CD4-positive, CD25-positive, alpha-beta regulatory T cell (primary cell): ENCODE data around the gene CLEC11A. TPM values are rescaled to one million over a fixed set of nuclear protein-coding genes. Genes with fewer than 3 reads are reported as not detected.

Experiments
- ATAC-seq, 2 donors: fragments of 150-1000 bp; cut with Tn5 transposase; one replicate each; pipeline ENCODE4 v1.10.0; 2021; ENCODE audit warnings: low read depth in 2 of 2, moderate number of reproducible peaks in 2 of 2, moderate library complexity in 1 of 2
- DNase-seq, 3 donors: peaks; one replicate each; pipeline versions ENCODE4 v3.0.0 to v3.0.0-alpha.2; 2012 to 2022; ENCODE audit warnings: mixed read lengths in 1 of 3
- H3K27ac ChIP-seq: one replicate; pipeline ENCODE4 v1.7.0; 2013; ENCODE audit warnings: mild to moderate bottlenecking, low read length; ENCODE audit not compliant: insufficient read depth, poor library complexity, severe bottlenecking
- H3K27me3 ChIP-seq: one replicate; pipeline ENCODE4 v1.7.0; 2013; ENCODE audit warnings: low read length; ENCODE audit not compliant: control insufficient read depth, insufficient read depth
- H3K36me3 ChIP-seq: one replicate; pipeline ENCODE4 v1.7.0; 2013; ENCODE audit warnings: mild to moderate bottlenecking, low read length, moderate library complexity; ENCODE audit not compliant: control insufficient read depth, insufficient read depth
- H3K4me1 ChIP-seq: 2 replicates; pipeline ENCODE4 v1.7.0; 2013; ENCODE audit warnings: mild to moderate bottlenecking, low read length; ENCODE audit not compliant: insufficient read depth, control insufficient read depth, poor library complexity, severe bottlenecking
- H3K4me3 ChIP-seq: one replicate; pipeline ENCODE4 v1.7.0; 2013; ENCODE audit warnings: low read depth, mild to moderate bottlenecking, low read length, moderate library complexity
- H3K9me3 ChIP-seq, 2 experiments: 1 replicate in 1 of 2; 2 replicates in 1 of 2; pipeline ENCODE4 v1.7.0; 2013; ENCODE audit warnings: low read length in 2 of 2, mild to moderate bottlenecking in 1 of 2, moderate library complexity in 1 of 2; ENCODE audit not compliant: control insufficient read depth in 2 of 2
- H3K27ac Mint-ChIP-seq, 3 donors: one replicate each; pipeline ENCODE4 v1.8.0; 2020 to 2022; ENCODE audit warnings: mild to moderate bottlenecking in 3 of 3, mixed read lengths in 3 of 3, moderate library complexity in 2 of 3
- H3K27me3 Mint-ChIP-seq: one replicate; pipeline ENCODE4 v1.8.0; 2022; ENCODE audit warnings: mild to moderate bottlenecking, mixed read lengths
- H3K36me3 Mint-ChIP-seq: one replicate; pipeline ENCODE4 v1.8.0; 2020; ENCODE audit warnings: mixed read lengths
- H3K4me1 Mint-ChIP-seq, 4 donors: one replicate each; pipeline ENCODE4 v1.8.0; 2020 to 2022; ENCODE audit warnings: mixed read lengths in 4 of 4, mild to moderate bottlenecking in 1 of 4
- H3K4me3 Mint-ChIP-seq, 4 donors: one replicate each; pipeline ENCODE4 v1.8.0; 2020 to 2022; ENCODE audit warnings: mild to moderate bottlenecking in 4 of 4, mixed read lengths in 4 of 4, moderate library complexity in 3 of 4
- H3K9me3 Mint-ChIP-seq, 7 donors: one replicate each; pipeline ENCODE4 v1.8.0; 2020 to 2022; ENCODE audit warnings: mixed read lengths in 7 of 7, mild to moderate bottlenecking in 3 of 7, moderate library complexity in 2 of 7
- polyA plus RNA-seq, 4 donors: library from polyadenylated mRNA; unstranded; fragments of 300-500 nt; fragmentation: Illumina TruSeq; gene quantifications; one replicate each; pipeline ENCODE4 v1.2.3, GENCODE V29; 2021
- total RNA-seq: library from RNA; stranded (reverse); gene quantifications from one replicate; pipeline ENCODE4 v1.2.3, GENCODE V29; 2022

The CLEC11A gene
- total and polyA plus RNA-seq, 5 donors from 2014 or later: 0.22 to 1.2 (median 0.58) TPM

- Mint-ChIP-seq H3K36me3 (no peaks in the 10 kb centered on the region), H3K27ac (peak overlapping the region in 1 of 3 donors; percentile 85), H3K9me3 (peaks cover 0 to 5% (median 0%) of the 10 kb centered on the region in 7 donors), H3K4me1 (peaks cover 0 to 23% (median under 1%) of the 10 kb centered on the region in 4 donors), H3K27me3 (peaks cover 38% of the 10 kb centered on the region), H3K4me3 (peak overlapping the region in 1 of 4 donors; percentile 86)
- H3K4me3 ChIP-seq: no peak overlapping the region
- no peaks in the 10 kb centered on the region for H3K27me3 ChIP-seq
- peaks cover 19% of the 10 kb centered on the region for H3K4me1 ChIP-seq
- H3K36me3 ChIP-seq: no peaks in the 10 kb centered on the region
- no peaks in the 10 kb centered on the region for H3K9me3 ChIP-seq
- DNase-seq (peak in 2 of 3 donors; percentile 34 to 77), ATAC-seq (peak in 1 of 2 donors; percentile 28)
- H3K27ac ChIP-seq: no peak overlapping the region
These were observed 5.0 kb downstream of the CLEC11A start for GRCh38 chr19:50728084-50728737.

GRCh38 chr19:50729894-50730293 lies 6.7 kb downstream of the CLEC11A start:
- H3K27me3 ChIP-seq: no peaks in the 10 kb centered on the region
- Mint-ChIP-seq H3K36me3 (no peaks in the 10 kb centered on the region), H3K4me1 (peaks cover 0 to 15% (median under 1%) of the 10 kb centered on the region in 4 donors), H3K27me3 (peaks cover 35% of the 10 kb centered on the region), H3K4me3 (peak overlapping the region in 1 of 4 donors; percentile 27), H3K27ac (no peak overlapping the region), H3K9me3 (peaks cover 0 to 5% (median 0%) of the 10 kb centered on the region in 7 donors)
- H3K9me3 ChIP-seq: no peaks in the 10 kb centered on the region
- H3K27ac ChIP-seq: no peak overlapping the region
- no peak overlapping the region for H3K4me3 ChIP-seq
- no peak for DNase-seq
- H3K4me1 ChIP-seq: peaks cover 10% of the 10 kb centered on the region
- ATAC-seq: no peak
- H3K36me3 ChIP-seq: no peaks in the 10 kb centered on the region

GRCh38 chr19:50735869-50736268 lies 12.7 kb downstream of the CLEC11A start:
- Histone ChIP-seq H3K9me3 (no peaks in the 10 kb centered on the region), H3K4me3 (no peak overlapping the region), H3K36me3 (no peaks in the 10 kb centered on the region), H3K4me1 (no peaks in the 10 kb centered on the region), H3K27ac (no peak overlapping the region), H3K27me3 (no peaks in the 10 kb centered on the region)
- H3K4me1 Mint-ChIP-seq: no peaks in the 10 kb centered on the region
- H3K4me3 Mint-ChIP-seq: no peak overlapping the region
- H3K9me3 Mint-ChIP-seq: peaks cover 0 to 2% (median 0%) of the 10 kb centered on the region in 7 donors
- DNase-seq (no peak), ATAC-seq (no peak)
- no peaks in the 10 kb centered on the region for H3K36me3 Mint-ChIP-seq
- H3K27me3 Mint-ChIP-seq: peaks cover 20% of the 10 kb centered on the region
- H3K27ac Mint-ChIP-seq: no peak overlapping the region

GRCh38 chr19:50736338-50736737 lies 13.2 kb downstream of the CLEC11A start:
- H3K4me3 ChIP-seq: no peak overlapping the region
- Mint-ChIP-seq H3K9me3 (peaks cover 0 to 2% (median 0%) of the 10 kb centered on the region in 7 donors), H3K36me3 (no peaks in the 10 kb centered on the region), H3K27ac (no peak overlapping the region), H3K4me3 (no peak overlapping the region), H3K27me3 (peaks cover 24% of the 10 kb centered on the region), H3K4me1 (no peaks in the 10 kb centered on the region)
- no peaks in the 10 kb centered on the region for H3K9me3 ChIP-seq
- no peak overlapping the region for H3K27ac ChIP-seq
- DNase-seq (no peak), ATAC-seq (no peak)
- no peaks in the 10 kb centered on the region for H3K4me1 ChIP-seq
- no peaks in the 10 kb centered on the region for H3K27me3 ChIP-seq
- H3K36me3 ChIP-seq: no peaks in the 10 kb centered on the region

- Mint-ChIP-seq H3K27ac (no peak overlapping the region), H3K4me3 (no peak overlapping the region), H3K4me1 (no peaks in the 10 kb centered on the region), H3K36me3 (no peaks in the 10 kb centered on the region), H3K9me3 (peaks cover 0 to 4% (median 0%) of the 10 kb centered on the region in 7 donors), H3K27me3 (peaks cover 19% of the 10 kb centered on the region)
- Histone ChIP-seq H3K9me3 (no peaks in the 10 kb centered on the region), H3K36me3 (no peaks in the 10 kb centered on the region), H3K27me3 (no peaks in the 10 kb centered on the region), H3K4me3 (no peak overlapping the region), H3K4me1 (no peaks in the 10 kb centered on the region), H3K27ac (no peak overlapping the region)
- ATAC-seq (no peak), DNase-seq (no peak)
These were observed 16.2 kb downstream of the CLEC11A start for GRCh38 chr19:50739132-50739913.

- no peak overlapping the region for H3K27ac ChIP-seq
- Mint-ChIP-seq H3K4me3 (no peak overlapping the region), H3K36me3 (no peaks in the 10 kb centered on the region), H3K4me1 (no peaks in the 10 kb centered on the region), H3K27ac (no peak overlapping the region), H3K9me3 (peaks cover 0 to 4% (median 0%) of the 10 kb centered on the region in 7 donors), H3K27me3 (peaks cover 20% of the 10 kb centered on the region)
- DNase-seq (no peak), ATAC-seq (no peak)
- H3K4me1 ChIP-seq: no peaks in the 10 kb centered on the region
- H3K9me3 ChIP-seq: no peaks in the 10 kb centered on the region
- no peak overlapping the region for H3K4me3 ChIP-seq
- no peaks in the 10 kb centered on the region for H3K27me3 ChIP-seq
- H3K36me3 ChIP-seq: no peaks in the 10 kb centered on the region
These were observed 16.8 kb downstream of the CLEC11A start for GRCh38 chr19:50739914-50740426.

- no peak overlapping the region for H3K4me3 ChIP-seq
- no peak for ATAC-seq
- no peaks in the 10 kb centered on the region for H3K27me3 ChIP-seq
- no peak overlapping the region for H3K27ac ChIP-seq
- no peaks in the 10 kb centered on the region for H3K9me3 ChIP-seq
- Mint-ChIP-seq H3K4me1 (no peaks in the 10 kb centered on the region), H3K27ac (no peak overlapping the region), H3K4me3 (no peak overlapping the region), H3K9me3 (peaks cover 0 to 4% (median 0%) of the 10 kb centered on the region in 7 donors), H3K27me3 (peaks cover 21% of the 10 kb centered on the region), H3K36me3 (no peaks in the 10 kb centered on the region)
- no peaks in the 10 kb centered on the region for H3K4me1 ChIP-seq
- H3K36me3 ChIP-seq: no peaks in the 10 kb centered on the region
- no peak for DNase-seq
These were observed 18.2 kb downstream of the CLEC11A start for GRCh38 chr19:50741179-50741933.
